ENCODE results near the gene SGMS1. TPM values are rescaled to one million over a fixed set of nuclear protein-coding genes. Genes with fewer than 3 reads are reported as not detected.
A peak's percentile ranks its signal among the peaks of the same experiment; 100 is the strongest.

SGMS1 gene
- total RNA-seq, 4 donors from 2014 or later, result 80.8 to 98.9 (median 90.7) TPM

GRCh38 chr10:50362547-50363125 lies 261.1 kb downstream of the SGMS1 start:
- intact Hi-C loops (cut with DNase I), result no loop called here
- TF ChIP-seq CTCF (IDR thresholded peaks at IDR 0.05), result no peak
- TF ChIP-seq POLR2A (IDR thresholded peaks at IDR 0.05), result no peak

GRCh38 chr10:50361946-50362345 lies 261.8 kb downstream of the SGMS1 start:
- no peak overlapping the region for H3K4me3 ChIP-seq (replicated peaks in 1 of 3)
- no peaks in the 10 kb centered on the region for H3K36me3 ChIP-seq
- TF ChIP-seq POLR2A (IDR thresholded peaks at IDR 0.05), result no peak
- no peak for TF ChIP-seq CTCF (IDR thresholded peaks at IDR 0.05)
- no peak overlapping the region for H3K27ac ChIP-seq
- no peak for DNase-seq
- intact Hi-C loops (cut with DNase I), result no loop called here
- H3K4me1 ChIP-seq, result peaks cover 3 to 5% of the 10 kb centered on the region in 2 donors
- H3K27me3 ChIP-seq, result no peaks in the 10 kb centered on the region
- no peaks in the 10 kb centered on the region for H3K9me3 ChIP-seq
- WGBS, 2 donors, result 96 to 99% methylated on average over 1 of the region's 1 CpG

More at GRCh38 chr10:50362547-50363125, 261.1 kb downstream of the SGMS1 start:
- H3K9me3 ChIP-seq, result no peaks in the 10 kb centered on the region
- 95% methylated on average over 2 of the region's 2 CpGs for WGBS, 2 donors
- DNase-seq, result no peak
- no peak overlapping the region for H3K4me3 ChIP-seq (replicated peaks in 1 of 3)
- no peak overlapping the region for H3K27ac ChIP-seq
- H3K27me3 ChIP-seq, result no peaks in the 10 kb centered on the region
- H3K4me1 ChIP-seq, result peaks cover 3 to 5% of the 10 kb centered on the region in 2 donors
- H3K36me3 ChIP-seq, result no peaks in the 10 kb centered on the region

GRCh38 chr10:50360077-50360850 lies 263.5 kb downstream of the SGMS1 start:
- DNase-seq, result no peak
- 72 to 73% methylated on average over 5 of the region's 5 CpGs for WGBS, 2 donors
- TF ChIP-seq CTCF (IDR thresholded peaks at IDR 0.05), result no peak
- TF ChIP-seq POLR2A (IDR thresholded peaks at IDR 0.05), result no peak
- H3K4me1 ChIP-seq, result peaks cover 3 to 5% of the 10 kb centered on the region in 2 donors
- no peaks in the 10 kb centered on the region for H3K36me3 ChIP-seq
- H3K27ac ChIP-seq, result peak overlapping the region in 1 of 3 donors; percentile 1
- H3K9me3 ChIP-seq, result no peaks in the 10 kb centered on the region
- no peaks in the 10 kb centered on the region for H3K27me3 ChIP-seq
- no peak overlapping the region for H3K4me3 ChIP-seq (replicated peaks in 1 of 3)
- intact Hi-C loops (cut with DNase I), result no loop called here

GRCh38 chr10:50358925-50359687 lies 264.6 kb downstream of the SGMS1 start:
- no peak for DNase-seq
- Histone ChIP-seq H3K27ac (no peak overlapping the region), H3K36me3 (no peaks in the 10 kb centered on the region), H3K9me3 (no peaks in the 10 kb centered on the region), H3K4me1 (peaks cover 3 to 5% of the 10 kb centered on the region in 2 donors), H3K27me3 (no peaks in the 10 kb centered on the region), H3K4me3 (replicated peaks in 1 of 3) (no peak overlapping the region)
- 94 to 95% methylated on average over 1 of the region's 1 CpG for WGBS, 2 donors
- no peak for TF ChIP-seq CTCF (IDR thresholded peaks at IDR 0.05)
- no peak for TF ChIP-seq POLR2A (IDR thresholded peaks at IDR 0.05)
- intact Hi-C loops (cut with DNase I), result no loop called here
